ENCODE data around the gene ENGASE.

ENGASE gene

GRCh38 chr17:79095345-79096055 lies 20.9 kb downstream of the ENGASE start:
- DNase-seq = no peak

DNA sequence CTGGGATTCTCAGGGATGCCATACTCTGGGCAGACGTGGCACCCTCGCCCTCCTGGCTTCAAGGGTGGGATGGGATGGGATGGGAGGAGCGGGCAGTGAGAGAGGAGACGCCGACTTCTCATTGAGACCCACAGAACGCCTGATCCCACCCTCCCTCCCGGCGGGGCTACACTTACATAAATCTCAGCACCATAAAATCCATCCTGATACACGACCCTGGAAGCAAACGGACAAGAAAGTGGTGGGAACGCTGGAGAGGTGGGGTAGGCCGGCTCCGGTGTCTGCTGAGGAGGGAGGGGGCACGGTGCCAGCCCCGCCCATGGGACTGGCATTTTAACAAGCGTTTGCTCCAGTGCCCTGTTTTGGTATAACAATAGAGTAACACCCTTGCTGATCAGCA lies 21.9 kb downstream of the ENGASE start:
- DNase-seq = no peak

DNA sequence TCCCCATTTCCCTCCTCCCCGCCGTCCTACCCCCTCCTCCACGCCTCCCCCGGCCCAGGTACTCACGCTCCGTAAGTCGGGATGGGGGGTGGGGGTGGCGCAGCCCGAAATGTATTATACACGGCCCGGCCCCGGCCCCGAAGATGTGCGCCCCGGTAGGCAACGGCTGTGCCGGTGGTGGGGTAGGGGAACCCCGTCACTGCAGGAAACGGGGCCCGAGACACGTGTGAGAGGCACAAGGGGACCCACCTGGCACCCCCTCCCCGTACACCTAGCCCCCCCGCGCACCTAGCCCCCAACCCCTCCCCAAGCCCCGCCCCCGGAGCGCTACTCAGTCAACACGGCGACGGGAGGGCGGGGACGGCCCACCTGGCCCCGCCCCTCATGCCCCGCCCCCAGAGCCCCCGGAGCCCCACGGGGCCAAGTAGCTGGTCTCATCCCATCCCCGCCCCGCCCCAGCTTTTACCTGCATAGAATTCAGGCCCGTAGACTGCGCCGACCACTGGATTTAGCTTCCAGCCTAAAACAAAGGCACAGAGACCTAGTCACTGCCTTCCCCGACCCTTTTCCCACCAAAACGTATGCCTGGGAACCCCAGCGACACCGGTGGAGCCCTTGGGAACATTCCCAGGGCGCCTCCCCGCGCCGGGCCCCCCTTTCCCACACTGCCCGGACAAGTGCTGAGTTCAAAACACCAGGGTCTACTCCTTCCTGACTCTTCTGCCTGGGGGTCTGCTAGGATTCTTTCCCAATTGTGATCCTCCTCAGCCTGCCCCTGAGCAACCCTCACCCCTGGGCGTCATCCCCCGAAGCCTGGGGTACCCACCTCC lies 22.8 kb downstream of the ENGASE start:
- no peak for DNase-seq

- DNase-seq = no peak
These were observed 23.8 kb downstream of the ENGASE start for GRCh38 chr17:79098282-79098867.

DNA sequence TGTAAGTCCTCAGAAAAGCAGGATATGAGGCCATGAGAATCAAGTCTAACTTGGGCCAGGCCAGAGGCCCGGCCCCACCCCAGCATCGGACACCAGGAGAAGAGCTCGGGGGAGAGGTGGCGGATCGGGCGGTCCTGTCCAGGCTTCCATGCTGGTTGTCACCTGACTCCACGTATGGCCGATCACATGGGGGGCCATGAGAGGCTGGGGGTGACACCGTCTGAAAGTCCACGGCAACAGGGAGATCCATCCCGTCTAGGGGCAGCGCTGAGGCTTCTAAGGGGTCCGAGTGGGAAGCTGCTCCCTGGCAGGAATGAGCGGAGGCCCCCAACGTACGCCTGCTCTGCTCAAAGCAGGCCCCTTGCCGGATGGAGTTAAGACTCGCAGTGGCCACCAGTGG lies 25.8 kb downstream of the ENGASE start:
- no peak for DNase-seq

DNA sequence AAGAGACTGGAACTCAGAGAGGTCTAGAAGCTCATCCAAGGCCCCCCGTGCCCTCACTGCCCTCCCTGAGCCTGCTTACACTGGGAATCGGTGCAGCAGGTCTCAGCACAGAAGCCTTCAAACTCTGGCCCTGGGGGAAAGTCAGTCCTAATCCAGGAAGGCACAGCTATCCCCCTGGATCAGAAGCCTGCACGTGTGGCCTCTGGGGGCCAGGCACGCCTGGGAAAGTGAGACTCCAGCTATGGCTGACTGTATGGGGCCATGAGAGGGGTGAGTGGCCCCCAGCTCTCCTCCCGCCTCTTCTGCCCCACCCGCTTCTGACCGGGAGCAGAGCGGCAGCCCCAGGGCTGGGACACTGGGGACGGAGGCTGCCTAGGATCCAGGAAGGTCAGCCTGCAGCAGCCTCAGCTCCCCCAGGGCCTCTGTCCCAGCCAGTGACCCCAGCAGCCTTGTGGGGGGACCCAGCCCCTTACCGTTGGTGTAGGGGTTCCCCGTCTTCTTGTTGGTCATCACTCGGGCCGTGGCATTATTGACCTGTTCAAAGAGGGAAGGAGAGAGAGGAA lies 26.6 kb downstream of the ENGASE start:
- DNase-seq = no peak

GRCh38 chr17:79102214-79102613 lies 27.6 kb downstream of the ENGASE start:
- no peak for DNase-seq

- no peak for DNase-seq
These were observed 30.4 kb downstream of the ENGASE start for GRCh38 chr17:79104898-79105600.

DNA sequence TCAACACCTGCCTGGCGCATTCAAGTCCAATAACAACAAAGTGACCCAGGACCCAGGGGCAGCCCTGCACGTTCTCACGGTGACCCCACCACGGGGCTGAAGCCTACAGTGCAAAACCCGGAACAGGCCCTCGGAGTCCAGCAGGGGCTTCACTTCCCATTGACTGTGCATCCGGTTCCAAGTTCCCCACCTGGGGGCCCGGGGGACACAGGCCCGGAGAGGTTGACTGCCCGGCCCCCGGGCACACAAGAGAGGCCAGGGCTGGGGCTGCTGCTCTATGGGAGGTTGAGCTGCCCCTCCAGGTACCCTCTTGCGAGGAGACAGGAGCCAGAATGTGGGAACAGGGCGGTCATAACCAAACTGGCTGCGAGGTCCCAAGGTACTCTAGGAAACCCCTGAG lies 31.3 kb downstream of the ENGASE start:
- DNase-seq = no peak

GRCh38 chr17:79106958-79107357 lies 32.3 kb downstream of the ENGASE start:
- DNase-seq = no peak

GRCh38 chr17:79107499-79108231 lies 33.0 kb downstream of the ENGASE start:
- DNase-seq = no peak

- no peak for DNase-seq
These were observed 33.7 kb downstream of the ENGASE start for GRCh38 chr17:79108232-79108850.

- DNase-seq = no peak
These were observed 34.2 kb downstream of the ENGASE start for GRCh38 chr17:79108870-79109269.

- no peak for DNase-seq
These were observed 35.0 kb downstream of the ENGASE start for GRCh38 chr17:79109584-79109983.

GRCh38 chr17:79111097-79111496 lies 36.5 kb downstream of the ENGASE start:
- DNase-seq = no peak

DNA sequence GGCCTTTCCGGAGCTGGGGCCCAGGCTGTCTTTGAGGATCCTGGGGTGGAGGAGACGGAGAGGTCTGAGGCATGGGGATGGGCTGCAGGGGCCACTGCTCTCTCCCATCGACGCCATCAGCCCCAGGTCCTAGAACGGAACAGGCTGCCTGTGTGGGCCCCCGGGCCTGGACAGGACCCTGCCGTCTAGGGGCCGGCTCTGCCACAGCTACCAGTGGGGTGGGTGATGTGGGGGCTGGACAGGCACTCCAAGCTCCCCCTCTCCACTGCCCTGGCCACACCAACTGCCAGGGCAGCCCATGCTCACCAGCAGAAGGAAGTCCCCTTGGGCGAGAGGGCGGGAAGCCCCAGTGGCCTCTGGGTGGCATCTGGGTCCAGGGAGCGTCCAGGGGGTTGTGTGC lies 37.8 kb downstream of the ENGASE start:
- DNase-seq = no peak

DNA sequence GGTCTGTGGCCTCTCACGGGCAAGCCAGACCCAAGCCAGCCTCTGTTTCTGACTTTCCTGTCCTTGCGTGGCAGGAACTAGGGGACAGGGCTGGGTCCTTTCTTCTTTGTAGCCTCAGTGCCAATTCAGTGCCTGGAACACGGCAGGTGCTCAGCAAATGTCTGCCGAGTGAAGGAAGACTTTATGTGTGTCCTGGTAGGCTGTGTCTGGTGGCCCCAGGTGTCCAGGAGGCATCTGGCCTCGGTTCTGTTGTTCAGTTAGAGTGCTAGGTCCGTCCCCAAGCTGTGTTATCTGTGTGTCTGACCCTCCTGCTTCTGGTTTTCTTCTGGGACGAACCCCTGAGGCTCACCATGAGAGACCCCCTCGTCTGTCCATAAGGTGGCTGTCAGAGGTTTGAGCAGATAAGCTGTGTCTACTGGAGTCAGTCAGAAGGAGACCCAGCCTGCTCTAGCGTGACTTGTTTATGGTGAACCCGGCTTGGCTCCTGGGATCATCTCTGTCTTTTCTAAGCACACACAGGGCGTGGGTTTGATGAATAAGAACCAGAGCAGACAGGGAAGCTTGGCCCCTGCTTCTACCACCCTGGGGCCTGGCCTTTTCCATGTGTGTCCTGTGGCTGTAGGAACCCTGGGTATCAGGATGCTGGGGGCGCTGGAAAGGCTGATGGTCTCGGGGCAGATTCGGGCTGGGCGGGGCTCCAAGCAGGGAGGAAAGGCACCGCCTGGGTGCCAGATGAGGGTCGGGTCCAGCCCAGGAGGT lies 39.3 kb downstream of the ENGASE start:
- no peak for DNase-seq

DNA sequence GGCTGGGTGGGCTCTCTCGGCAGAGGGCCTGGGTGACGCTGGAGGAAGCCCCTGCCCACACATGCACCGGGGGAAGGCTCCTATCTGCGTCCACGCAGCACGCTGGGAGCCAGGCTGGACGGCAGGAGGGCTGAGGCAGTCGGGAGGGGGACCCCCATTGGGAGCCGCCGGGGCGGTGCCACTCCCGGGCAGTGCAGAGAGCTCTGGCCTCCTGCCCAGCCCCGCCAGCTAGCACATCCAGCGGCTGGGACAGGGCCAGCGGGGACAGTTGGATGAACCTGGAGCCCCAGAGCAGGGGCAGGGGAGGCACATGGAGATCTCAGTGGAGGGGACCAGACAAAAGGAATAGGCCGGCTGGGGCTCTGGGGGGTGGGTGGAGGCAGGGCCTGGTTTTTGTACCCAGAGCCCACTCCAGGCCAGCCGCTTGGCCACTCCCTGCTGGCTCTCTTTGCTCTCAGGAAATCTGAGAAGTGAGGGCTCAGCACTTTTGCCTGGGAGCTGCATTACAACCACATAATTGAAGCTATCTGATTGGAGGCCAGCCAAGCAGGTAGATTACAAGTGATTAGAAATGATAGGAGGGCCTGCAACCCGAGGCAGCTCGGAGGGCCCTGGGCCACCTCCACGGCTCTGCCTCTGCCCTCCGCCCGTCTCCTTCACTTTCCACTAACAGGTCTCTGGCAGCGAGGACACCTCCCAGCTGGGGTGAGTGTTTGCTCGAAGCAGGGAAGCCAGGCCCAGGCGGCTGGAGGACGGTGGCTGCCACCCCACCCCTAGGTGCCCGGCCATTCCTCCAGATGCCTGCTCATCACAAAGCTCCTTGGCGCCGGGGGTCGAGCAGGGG lies 40.1 kb downstream of the ENGASE start:
- no peak for DNase-seq

DNA sequence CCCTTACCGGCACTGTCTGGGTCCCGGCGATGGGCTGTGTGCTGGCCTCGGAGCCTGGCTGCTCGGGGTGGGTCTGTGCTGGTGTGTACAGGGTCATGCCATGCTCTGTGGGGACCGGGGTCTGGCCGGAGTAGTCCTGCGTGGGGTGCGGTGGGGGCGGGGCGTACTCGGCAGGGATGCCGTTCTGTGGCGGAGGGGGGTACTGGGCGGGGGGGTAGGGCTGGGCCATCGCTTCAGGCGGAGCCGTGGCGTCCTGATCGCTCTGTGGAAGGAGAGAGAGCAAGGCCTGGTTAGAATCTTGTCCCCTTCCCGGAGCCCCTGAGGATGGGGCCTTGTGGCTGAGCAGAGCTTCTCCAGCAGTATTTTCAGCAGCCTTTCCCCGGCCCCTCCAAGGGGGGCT lies 40.9 kb downstream of the ENGASE start:
- no peak for DNase-seq

Data from activated CD4-positive, alpha-beta T cell treated with anti-CD3 and anti-CD28 coated beads, Interleukin-2, amount 50 U/mL, for 48 hours (primary cell).